Measurements from ENCODE around the gene DNAH5. TPM values are rescaled to one million over a fixed set of nuclear protein-coding genes. Genes with fewer than 3 reads are reported as not detected.

DNAH5 gene
- polyA plus RNA-seq, 4 donors: 0.40 to 3.1 (median 2.6) TPM

GRCh38 chr5:13735691-13736090, 208.8 kb downstream of the DNAH5 start:
- DNase-seq (ENCODE audit: low read depth in 4 of 4, low spot score in 3 of 4): no peak

GRCh38 chr5:13731121-13731628, 213.3 kb downstream of the DNAH5 start:
- DNase-seq (ENCODE audit: low read depth in 4 of 4, low spot score in 3 of 4): no peak

GRCh38 chr5:13708906-13709305, 235.6 kb downstream of the DNAH5 start:
- no peak for DNase-seq (ENCODE audit: low read depth in 4 of 4, low spot score in 3 of 4)

GRCh38 chr5:13708432-13708831, 236.1 kb downstream of the DNAH5 start:
- DNase-seq (ENCODE audit: low read depth in 4 of 4, low spot score in 3 of 4): no peak

GRCh38 chr5:13704396-13704795, 240.1 kb downstream of the DNAH5 start:
- no peak for DNase-seq (ENCODE audit: low read depth in 4 of 4, low spot score in 3 of 4)

GRCh38 chr5:13700626-13701025, 243.9 kb downstream of the DNAH5 start:
- DNase-seq (ENCODE audit: low read depth in 4 of 4, low spot score in 3 of 4): no peak

GRCh38 chr5:13698885-13699284, 245.6 kb downstream of the DNAH5 start:
- no peak for DNase-seq (ENCODE audit: low read depth in 4 of 4, low spot score in 3 of 4)

- DNase-seq (ENCODE audit: low read depth in 4 of 4, low spot score in 3 of 4): no peak
These were observed 249.3 kb downstream of the DNAH5 start for GRCh38 chr5:13695076-13695712.

- DNase-seq (ENCODE audit: low read depth in 4 of 4, low spot score in 3 of 4): no peak
These were observed 252.3 kb downstream of the DNAH5 start for GRCh38 chr5:13692172-13692571.

GRCh38 chr5:13676531-13676930, 268.0 kb downstream of the DNAH5 start:
- DNase-seq (ENCODE audit: low read depth in 4 of 4, low spot score in 3 of 4): no peak

- DNase-seq (ENCODE audit: low read depth in 4 of 4, low spot score in 3 of 4): no peak
These were observed 270.1 kb downstream of the DNAH5 start for GRCh38 chr5:13674391-13674790.

- no peak for DNase-seq (ENCODE audit: low read depth in 4 of 4, low spot score in 3 of 4)
These were observed 271.0 kb downstream of the DNAH5 start for GRCh38 chr5:13673511-13673910.

GRCh38 chr5:13664377-13664776, 280.1 kb downstream of the DNAH5 start:
- no peak for DNase-seq (ENCODE audit: low read depth in 4 of 4, low spot score in 3 of 4)

- DNase-seq (ENCODE audit: low read depth in 4 of 4, low spot score in 3 of 4): no peak
These were observed 281.9 kb downstream of the DNAH5 start for GRCh38 chr5:13662626-13663025.

- DNase-seq (ENCODE audit: low read depth in 4 of 4, low spot score in 3 of 4): no peak
These were observed 283.2 kb downstream of the DNAH5 start for GRCh38 chr5:13661272-13661671.

GRCh38 chr5:13660072-13660471, 284.4 kb downstream of the DNAH5 start:
- no peak for DNase-seq (ENCODE audit: low read depth in 4 of 4, low spot score in 3 of 4)

- DNase-seq (ENCODE audit: low read depth in 4 of 4, low spot score in 3 of 4): no peak
These were observed 285.1 kb downstream of the DNAH5 start for GRCh38 chr5:13659391-13659790.

- no peak for DNase-seq (ENCODE audit: low read depth in 4 of 4, low spot score in 3 of 4)
These were observed 285.7 kb downstream of the DNAH5 start for GRCh38 chr5:13658761-13659160.

GRCh38 chr5:13658152-13658551, 286.3 kb downstream of the DNAH5 start:
- DNase-seq (ENCODE audit: low read depth in 4 of 4, low spot score in 3 of 4): no peak

GRCh38 chr5:13653709-13654108, 290.8 kb downstream of the DNAH5 start:
- no peak for DNase-seq (ENCODE audit: low read depth in 4 of 4, low spot score in 3 of 4)

- DNase-seq (ENCODE audit: low read depth in 4 of 4, low spot score in 3 of 4): no peak
These were observed 294.8 kb downstream of the DNAH5 start for GRCh38 chr5:13649656-13650055.

GRCh38 chr5:13648822-13649221, 295.7 kb downstream of the DNAH5 start:
- no peak for DNase-seq (ENCODE audit: low read depth in 4 of 4, low spot score in 3 of 4)

- no peak for DNase-seq (ENCODE audit: low read depth in 4 of 4, low spot score in 3 of 4)
These were observed 300.8 kb downstream of the DNAH5 start for GRCh38 chr5:13643734-13644133.
